HEK293 (cell line): ENCODE results near the gene LRP1.

Experiments used
- CTCF ChIA-PET: fragments of 350-600 bp; formaldehyde crosslinking; extraction: SDS; loops from one replicate; lab custom pipeline; 2021; ENCODE audit warnings: antibody characterized with exemption; lab: Yijun Ruan, JAX
- POLR2A ChIA-PET: fragments of 300-600 bp; formaldehyde crosslinking; extraction: SDS; loops from one replicate; lab custom pipeline; 2020; ENCODE audit warnings: antibody characterized with exemption, inconsistent platforms; lab: Yijun Ruan, JAX
- H3K27ac ChIP-seq: fragments of 200-500 bp; sonication (Bioruptor generic); 2 replicates; pipeline ENCODE4 v1.5.1; 2014; ENCODE audit warnings: low read depth, low read length, control low read depth, inconsistent platforms; ENCODE audit errors: extremely low read depth
- H3K36me3 ChIP-seq, 2 experiments: fragments of 200-500 bp in 1 of 2; sonication (Bioruptor generic) in 1 of 2; 1 replicate in 1 of 2; 2 replicates in 1 of 2; pipeline ENCODE4 v1.5.1; 2014 to 2017; ENCODE audit warnings: inconsistent platforms in 2 of 2, low read length in 2 of 2; ENCODE audit not compliant: control insufficient read depth in 2 of 2, insufficient read depth in 1 of 2
- H3K4me1 ChIP-seq: fragments of 200-500 bp; sonication (Bioruptor generic); 2 replicates; pipeline ENCODE4 v1.5.1; 2014; ENCODE audit warnings: mild to moderate bottlenecking, low read length, inconsistent platforms; ENCODE audit not compliant: control insufficient read depth, insufficient read depth
- H3K4me3 ChIP-seq: 2 replicates; pipeline ENCODE4 v1.5.1; 2011; ENCODE audit warnings: low read depth, mild to moderate bottlenecking, control low read depth, low read length, moderate library complexity
- H3K9me3 ChIP-seq: fragments of 200-500 bp; sonication (Bioruptor generic); 2 replicates; pipeline ENCODE4 v1.5.1; 2014; ENCODE audit warnings: low read depth, low read length, inconsistent platforms; ENCODE audit not compliant: control insufficient read depth, insufficient read depth
- HOXD13 ChIP-seq: sonication (generic); formaldehyde crosslinking; IDR thresholded peaks from 2 replicates; pipeline ENCODE4 v1.8.0; 2022; ENCODE audit warnings: missing genetic modification reagents, borderline replicate concordance
- KLF10 ChIP-seq: fragments of 450-650 bp; IDR thresholded peaks from 2 replicates; pipeline ENCODE4 v1.5.1; 2018; ENCODE audit warnings: missing biosample characterization, mild to moderate bottlenecking, missing genetic modification characterization
- MEIS1 ChIP-seq: sonication (generic); formaldehyde crosslinking; IDR thresholded peaks from 2 replicates; pipeline ENCODE4 v1.8.1; 2022; ENCODE audit warnings: missing genetic modification reagents, mild to moderate bottlenecking, borderline replicate concordance
- MYNN ChIP-seq: fragments of 450-650 bp; formaldehyde crosslinking; IDR thresholded peaks from 2 replicates; pipeline ENCODE4 v1.5.1; 2016; ENCODE audit warnings: missing biosample characterization, missing genetic modification characterization, borderline replicate concordance
- REPIN1 ChIP-seq: fragments of 450-650 bp; formaldehyde crosslinking; IDR thresholded peaks from 2 replicates; pipeline ENCODE4 v1.5.1; 2017; ENCODE audit warnings: missing biosample characterization, missing genetic modification characterization, low read depth
- ZBTB17 ChIP-seq: fragments of 450-650 bp; formaldehyde crosslinking; IDR thresholded peaks from 2 replicates; pipeline ENCODE4 v1.5.1; 2016; ENCODE audit warnings: missing biosample characterization, missing genetic modification characterization
- ZBTB48 ChIP-seq: fragments of 450-650 bp; formaldehyde crosslinking; IDR thresholded peaks from 2 replicates; pipeline ENCODE4 v1.5.1; 2016; ENCODE audit warnings: missing biosample characterization, missing genetic modification characterization
- ZFHX2 ChIP-seq: fragments of 450-650 bp; formaldehyde crosslinking; conservative IDR thresholded peaks from 2 replicates; pipeline ENCODE4 v1.5.1; 2016; ENCODE audit warnings: missing biosample characterization, missing genetic modification characterization
- ZFP37 ChIP-seq: fragments of 450-650 bp; formaldehyde crosslinking; IDR thresholded peaks from 2 replicates; pipeline ENCODE4 v1.5.1; 2016; ENCODE audit warnings: missing biosample characterization, missing genetic modification characterization
- ZNF146 ChIP-seq: fragments of 450-650 bp; formaldehyde crosslinking; IDR thresholded peaks from 2 replicates; pipeline ENCODE4 v1.5.1; 2016; ENCODE audit warnings: missing biosample characterization, missing genetic modification characterization
- ZNF174 ChIP-seq: fragments of 450-650 bp; formaldehyde crosslinking; IDR thresholded peaks from 2 replicates; pipeline ENCODE4 v1.5.0; 2017; ENCODE audit warnings: missing biosample characterization, mild to moderate bottlenecking, missing genetic modification characterization
- ZNF184 ChIP-seq: fragments of 450-650 bp; IDR thresholded peaks from 2 replicates; pipeline ENCODE4 v1.5.1; 2018; ENCODE audit warnings: missing biosample characterization, mild to moderate bottlenecking, missing genetic modification characterization
- ZNF335 ChIP-seq: fragments of 450-650 bp; formaldehyde crosslinking; conservative IDR thresholded peaks from 2 replicates; pipeline ENCODE4 v1.5.1; 2016; ENCODE audit warnings: missing biosample characterization, missing genetic modification characterization
- ZNF366 ChIP-seq: fragments of 450-650 bp; formaldehyde crosslinking; conservative IDR thresholded peaks from 2 replicates; pipeline ENCODE4 v1.5.1; 2016; ENCODE audit warnings: missing biosample characterization, missing genetic modification characterization
- ZNF549 ChIP-seq: fragments of 450-650 bp; IDR thresholded peaks from 2 replicates; pipeline ENCODE4 v1.5.1; 2018; ENCODE audit warnings: missing biosample characterization, missing genetic modification characterization, mild to moderate bottlenecking, inconsistent platforms, moderate library complexity
- ZNF555 ChIP-seq: fragments of 450-650 bp; formaldehyde crosslinking; conservative IDR thresholded peaks from 2 replicates; pipeline ENCODE4 v1.5.1; 2017; ENCODE audit warnings: missing biosample characterization, mild to moderate bottlenecking, missing genetic modification characterization, inconsistent platforms
- ZNF658 ChIP-seq: fragments of 450-650 bp; formaldehyde crosslinking; IDR thresholded peaks from 2 replicates; pipeline ENCODE4; 2016; ENCODE audit warnings: missing biosample characterization, missing genetic modification characterization
- ZNF664 ChIP-seq: fragments of 450-650 bp; formaldehyde crosslinking; IDR thresholded peaks from 2 replicates; pipeline ENCODE4 v1.5.1; 2016; ENCODE audit warnings: missing biosample characterization, missing genetic modification characterization
- ZNF707 ChIP-seq: fragments of 450-650 bp; formaldehyde crosslinking; IDR thresholded peaks from 2 replicates; pipeline ENCODE4 v1.5.1; 2016; ENCODE audit warnings: missing biosample characterization, missing genetic modification characterization
- TF ChIP-seq, protein P1 (sequence below): fragments of 450-650 bp; formaldehyde crosslinking; conservative IDR thresholded peaks from 2 replicates; pipeline ENCODE4 v1.5.1; 2016; ENCODE audit warnings: low read depth, missing biosample characterization, missing genetic modification characterization
- TF ChIP-seq, protein P2 (sequence below): fragments of 450-650 bp; formaldehyde crosslinking; IDR thresholded peaks from 2 replicates; pipeline ENCODE4 v1.5.1; 2016; ENCODE audit warnings: missing biosample characterization, missing genetic modification characterization

The LRP1 gene

DNA sequence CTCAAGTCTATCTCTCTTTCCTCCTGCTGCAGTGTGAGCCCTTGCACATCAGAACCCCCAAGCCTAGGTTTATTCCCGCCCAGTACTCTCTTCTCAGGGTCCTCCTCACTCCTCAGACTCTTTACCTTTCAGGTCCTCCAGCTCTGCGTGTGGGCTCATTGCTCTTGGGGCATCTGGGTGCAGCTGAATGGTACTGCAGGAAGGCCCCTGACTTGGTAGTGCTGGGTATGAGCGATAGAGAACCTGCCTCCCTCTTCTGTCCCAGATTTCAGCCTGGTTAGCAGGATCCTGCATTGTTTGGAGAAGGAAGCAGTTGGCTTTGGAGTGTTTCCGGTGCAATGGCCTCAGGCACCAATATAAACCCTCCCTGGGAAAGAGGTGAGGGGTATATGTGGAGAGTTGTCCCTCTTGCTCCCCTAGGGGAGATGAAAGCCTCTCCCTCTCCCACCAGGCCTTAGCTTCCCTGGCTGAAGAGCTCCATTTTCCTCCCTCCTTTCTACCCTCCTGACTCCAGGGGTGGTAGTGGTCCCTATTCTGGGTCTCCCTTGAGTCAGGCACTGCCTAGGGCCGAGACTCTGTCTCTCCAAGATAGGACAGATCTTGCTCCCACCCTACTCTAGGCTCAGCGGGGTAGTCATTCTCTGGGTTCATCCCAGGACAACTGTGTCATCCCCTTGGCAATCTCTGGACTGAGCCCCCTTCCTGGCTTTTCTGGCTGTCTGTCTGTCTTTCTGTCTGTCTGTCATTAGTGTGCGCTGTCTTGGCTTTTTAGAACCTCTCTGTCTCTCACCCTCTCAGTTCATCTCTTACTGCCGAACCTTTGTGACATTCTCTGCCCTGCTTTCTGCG, 3.8 kb downstream of the LRP1 start:
- Histone ChIP-seq H3K9me3 (no peaks in the 10 kb centered on the region), H3K4me1 (peaks cover 5% of the 10 kb centered on the region), H3K4me3 (no peak overlapping the region), H3K27ac (no peak overlapping the region), H3K36me3 (peaks cover 0 to 2% of the 10 kb centered on the region in 2 experiments; a peak in 1 of 3 replicates)
- TF ChIP-seq ZFP37, result no peak
- no peak for TF ChIP-seq ZNF184 (tag by site-specific recombination)
- no peak for TF ChIP-seq ZNF658 (tag by site-specific recombination)
- no peak for TF ChIP-seq MYNN
- TF ChIP-seq ZNF664 (tag by site-specific recombination), result no peak
- no peak for TF ChIP-seq ZNF555 (tag by site-specific recombination)
- TF ChIP-seq ZNF366, result 0 out of 2 replicates have a peak, but pooled peaks have one; percentile 5
- TF ChIP-seq, protein P1, sequence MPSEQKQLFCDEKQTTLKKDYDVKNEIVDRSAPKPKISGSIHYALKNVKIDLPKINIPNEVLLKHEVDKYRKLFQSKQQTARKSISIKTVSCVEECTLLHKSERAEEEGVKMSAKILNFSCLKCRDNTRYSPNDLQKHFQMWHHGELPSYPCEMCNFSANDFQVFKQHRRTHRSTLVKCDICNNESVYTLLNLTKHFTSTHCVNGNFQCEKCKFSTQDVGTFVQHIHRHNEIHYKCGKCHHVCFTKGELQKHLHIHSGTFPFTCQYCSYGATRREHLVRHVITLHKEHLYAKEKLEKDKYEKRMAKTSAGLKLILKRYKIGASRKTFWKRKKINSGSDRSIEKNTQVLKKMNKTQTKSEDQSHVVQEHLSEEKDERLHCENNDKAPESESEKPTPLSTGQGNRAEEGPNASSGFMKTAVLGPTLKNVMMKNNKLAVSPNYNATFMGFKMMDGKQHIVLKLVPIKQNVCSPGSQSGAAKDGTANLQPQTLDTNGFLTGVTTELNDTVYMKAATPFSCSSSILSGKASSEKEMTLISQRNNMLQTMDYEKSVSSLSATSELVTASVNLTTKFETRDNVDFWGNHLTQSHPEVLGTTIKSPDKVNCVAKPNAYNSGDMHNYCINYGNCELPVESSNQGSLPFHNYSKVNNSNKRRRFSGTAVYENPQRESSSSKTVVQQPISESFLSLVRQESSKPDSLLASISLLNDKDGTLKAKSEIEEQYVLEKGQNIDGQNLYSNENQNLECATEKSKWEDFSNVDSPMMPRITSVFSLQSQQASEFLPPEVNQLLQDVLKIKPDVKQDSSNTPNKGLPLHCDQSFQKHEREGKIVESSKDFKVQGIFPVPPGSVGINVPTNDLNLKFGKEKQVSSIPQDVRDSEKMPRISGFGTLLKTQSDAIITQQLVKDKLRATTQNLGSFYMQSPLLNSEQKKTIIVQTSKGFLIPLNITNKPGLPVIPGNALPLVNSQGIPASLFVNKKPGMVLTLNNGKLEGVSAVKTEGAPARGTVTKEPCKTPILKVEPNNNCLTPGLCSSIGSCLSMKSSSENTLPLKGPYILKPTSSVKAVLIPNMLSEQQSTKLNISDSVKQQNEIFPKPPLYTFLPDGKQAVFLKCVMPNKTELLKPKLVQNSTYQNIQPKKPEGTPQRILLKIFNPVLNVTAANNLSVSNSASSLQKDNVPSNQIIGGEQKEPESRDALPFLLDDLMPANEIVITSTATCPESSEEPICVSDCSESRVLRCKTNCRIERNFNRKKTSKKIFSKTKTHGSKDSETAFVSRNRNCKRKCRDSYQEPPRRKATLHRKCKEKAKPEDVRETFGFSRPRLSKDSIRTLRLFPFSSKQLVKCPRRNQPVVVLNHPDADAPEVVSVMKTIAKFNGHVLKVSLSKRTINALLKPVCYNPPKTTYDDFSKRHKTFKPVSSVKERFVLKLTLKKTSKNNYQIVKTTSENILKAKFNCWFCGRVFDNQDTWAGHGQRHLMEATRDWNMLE, result 0 out of 2 replicates have a peak, but pooled peaks have one; percentile 22
- no peak for TF ChIP-seq ZNF174
- TF ChIP-seq ZNF146 (tag by site-specific recombination), result no peak
- TF ChIP-seq ZFHX2, result no peak
- TF ChIP-seq ZBTB48 (tag by site-specific recombination), result 0 out of 2 replicates have a peak, but pooled peaks have one; percentile 22
- no peak for TF ChIP-seq KLF10 (tag by site-specific recombination)
- no peak for TF ChIP-seq MEIS1 (CRISPR knock-in tag)
- TF ChIP-seq ZBTB17 (tag by site-specific recombination), result peak; percentile 17; the same call in 1 of the 2 replicates
- TF ChIP-seq HOXD13, result no peak
- no peak for TF ChIP-seq ZNF549 (tag by site-specific recombination)
- TF ChIP-seq ZNF707 (tag by site-specific recombination), result no peak
- TF ChIP-seq, protein P2, sequence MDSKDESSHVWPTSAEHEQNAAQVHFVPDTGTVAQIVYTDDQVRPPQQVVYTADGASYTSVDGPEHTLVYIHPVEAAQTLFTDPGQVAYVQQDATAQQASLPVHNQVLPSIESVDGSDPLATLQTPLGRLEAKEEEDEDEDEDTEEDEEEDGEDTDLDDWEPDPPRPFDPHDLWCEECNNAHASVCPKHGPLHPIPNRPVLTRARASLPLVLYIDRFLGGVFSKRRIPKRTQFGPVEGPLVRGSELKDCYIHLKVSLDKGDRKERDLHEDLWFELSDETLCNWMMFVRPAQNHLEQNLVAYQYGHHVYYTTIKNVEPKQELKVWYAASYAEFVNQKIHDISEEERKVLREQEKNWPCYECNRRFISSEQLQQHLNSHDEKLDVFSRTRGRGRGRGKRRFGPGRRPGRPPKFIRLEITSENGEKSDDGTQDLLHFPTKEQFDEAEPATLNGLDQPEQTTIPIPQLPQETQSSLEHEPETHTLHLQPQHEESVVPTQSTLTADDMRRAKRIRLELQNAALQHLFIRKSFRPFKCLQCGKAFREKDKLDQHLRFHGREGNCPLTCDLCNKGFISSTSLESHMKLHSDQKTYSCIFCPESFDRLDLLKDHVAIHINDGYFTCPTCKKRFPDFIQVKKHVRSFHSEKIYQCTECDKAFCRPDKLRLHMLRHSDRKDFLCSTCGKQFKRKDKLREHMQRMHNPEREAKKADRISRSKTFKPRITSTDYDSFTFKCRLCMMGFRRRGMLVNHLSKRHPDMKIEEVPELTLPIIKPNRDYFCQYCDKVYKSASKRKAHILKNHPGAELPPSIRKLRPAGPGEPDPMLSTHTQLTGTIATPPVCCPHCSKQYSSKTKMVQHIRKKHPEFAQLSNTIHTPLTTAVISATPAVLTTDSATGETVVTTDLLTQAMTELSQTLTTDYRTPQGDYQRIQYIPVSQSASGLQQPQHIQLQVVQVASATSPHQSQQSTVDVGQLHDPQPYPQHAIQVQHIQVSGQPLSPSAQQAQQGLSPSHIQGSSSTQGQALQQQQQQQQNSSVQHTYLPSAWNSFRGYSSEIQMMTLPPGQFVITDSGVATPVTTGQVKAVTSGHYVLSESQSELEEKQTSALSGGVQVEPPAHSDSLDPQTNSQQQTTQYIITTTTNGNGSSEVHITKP, result no peak
- TF ChIP-seq ZNF335 (tag by site-specific recombination), result no peak
- TF ChIP-seq REPIN1 (tag by site-specific recombination), result no peak
- CTCF ChIA-PET, result interaction anchor here (0.6 to 3.7 kb wide), 5 partner anchors 20 to 72 kb away, joined by 3 to 25 read pairs (median 5); partner anchors contain the start of gene STAT6
- POLR2A ChIA-PET, result interaction anchor here (0.6 to 1.4 kb wide), 2 partner anchors 30 to 44 kb away, joined by 3 to 4 read pairs; partner anchors contain the start of gene NAB2
